Trophoblast cell (in vitro differentiated cells and primary cell): ENCODE results near the gene MT3.

Experiments
- DNase-seq, 2 donors: peaks; one replicate each; pipeline ENCODE4 v3.0.0-alpha.2; 2016
- H2AFZ ChIP-seq: 2 replicates; pipeline ENCODE4 v1.6.1; 2013; ENCODE audit warnings: low read length, moderate library complexity, mild to moderate bottlenecking; ENCODE audit not compliant: insufficient read depth, poor library complexity
- H2AK5ac ChIP-seq: 2 replicates; pipeline ENCODE4 v1.6.1; 2013; ENCODE audit warnings: mild to moderate bottlenecking, low read length
- H2BK120ac ChIP-seq: 2 replicates; pipeline ENCODE4 v1.6.1; 2013; ENCODE audit warnings: low read length, mild to moderate bottlenecking, moderate library complexity; ENCODE audit not compliant: insufficient read depth, poor library complexity
- H2BK12ac ChIP-seq: 2 replicates; pipeline ENCODE4 v1.6.1; 2013; ENCODE audit warnings: mild to moderate bottlenecking, low read length, moderate library complexity
- H2BK5ac ChIP-seq: 2 replicates; pipeline ENCODE4 v1.6.1; 2013; ENCODE audit warnings: low read length, low read depth, moderate library complexity, mild to moderate bottlenecking; ENCODE audit not compliant: poor library complexity
- H3K14ac ChIP-seq: 2 replicates; pipeline ENCODE4 v1.6.1; 2013; ENCODE audit warnings: mild to moderate bottlenecking, low read length
- H3K18ac ChIP-seq: 2 replicates; pipeline ENCODE4 v1.6.1; 2013; ENCODE audit warnings: mild to moderate bottlenecking, low read length
- H3K23ac ChIP-seq: 2 replicates; pipeline ENCODE4 v1.6.1; 2013; ENCODE audit warnings: low read length
- H3K27ac ChIP-seq: 2 replicates; pipeline ENCODE4 v1.5.1; 2013; ENCODE audit warnings: low read depth, mild to moderate bottlenecking, inconsistent platforms, low read length, moderate library complexity
- H3K27me3 ChIP-seq: 2 replicates; pipeline ENCODE4 v1.6.1; 2013; ENCODE audit warnings: inconsistent platforms, mild to moderate bottlenecking, low read length, moderate library complexity; ENCODE audit not compliant: insufficient read depth
- H3K36me3 ChIP-seq, 2 experiments: 1 replicate in 1 of 2; 2 replicates in 1 of 2; pipeline ENCODE4 v1.6.1; 2013; ENCODE audit warnings: low read length in 2 of 2, mild to moderate bottlenecking in 2 of 2, moderate library complexity in 1 of 2; ENCODE audit not compliant: insufficient read depth in 2 of 2, control insufficient read depth in 1 of 2
- H3K4ac ChIP-seq: 2 replicates; pipeline ENCODE4 v1.6.1; 2013; ENCODE audit warnings: low read depth, mild to moderate bottlenecking, low read length, moderate library complexity
- H3K4me1 ChIP-seq, 2 experiments: 1 replicate in 1 of 2; 2 replicates in 1 of 2; pipeline ENCODE4 v1.6.1; 2013; ENCODE audit warnings: low read length in 2 of 2, mild to moderate bottlenecking in 2 of 2, moderate library complexity in 1 of 2; ENCODE audit not compliant: insufficient read depth in 2 of 2, control insufficient read depth in 1 of 2
- H3K4me2 ChIP-seq: 2 replicates; pipeline ENCODE4 v1.6.1; 2013; ENCODE audit warnings: inconsistent platforms, mild to moderate bottlenecking, low read length, moderate library complexity
- H3K4me3 ChIP-seq: 2 replicates; pipeline ENCODE4 v1.5.1; 2013; ENCODE audit warnings: mild to moderate bottlenecking, low read depth, low read length, inconsistent platforms
- H3K79me1 ChIP-seq: one replicate; pipeline ENCODE4 v1.6.1; 2013; ENCODE audit warnings: low read length
- H3K79me2 ChIP-seq: 2 replicates; pipeline ENCODE4 v1.6.1; 2013; ENCODE audit warnings: low read length, mild to moderate bottlenecking; ENCODE audit not compliant: control insufficient read depth, insufficient read depth, poor library complexity
- H3K9ac ChIP-seq: 2 replicates; pipeline ENCODE4 v1.6.1; 2013; ENCODE audit warnings: mild to moderate bottlenecking, low read length
- H3K9me3 ChIP-seq: 2 replicates; pipeline ENCODE4 v1.6.1; 2013; ENCODE audit warnings: low read depth, mild to moderate bottlenecking, control low read depth, inconsistent platforms, low read length; ENCODE audit not compliant: insufficient read depth
- H4K12ac ChIP-seq: 2 replicates; pipeline ENCODE4 v1.6.1; 2013; ENCODE audit warnings: low read depth, mild to moderate bottlenecking, low read length, moderate library complexity
- H4K8ac ChIP-seq: 2 replicates; pipeline ENCODE4 v1.6.1; 2013; ENCODE audit warnings: low read depth, mild to moderate bottlenecking, low read length, moderate library complexity
- H4K91ac ChIP-seq: one replicate; pipeline ENCODE4 v1.6.1; 2013; ENCODE audit warnings: low read depth, mild to moderate bottlenecking, low read length, moderate library complexity
- WGBS: extraction: QIAGEN DNeasy Blood & Tissue Kit; methylation state at CpG from one replicate; pipeline ENCODE4 v1.1.7; 2013; ENCODE audit warnings: missing lambda C conversion rate; ENCODE audit not compliant: insufficient read length, insufficient coverage; ENCODE audit errors: extremely low coverage; 5-methylcytosine and 5-hydroxymethylcytosine counted together

The MT3 gene

DNA sequence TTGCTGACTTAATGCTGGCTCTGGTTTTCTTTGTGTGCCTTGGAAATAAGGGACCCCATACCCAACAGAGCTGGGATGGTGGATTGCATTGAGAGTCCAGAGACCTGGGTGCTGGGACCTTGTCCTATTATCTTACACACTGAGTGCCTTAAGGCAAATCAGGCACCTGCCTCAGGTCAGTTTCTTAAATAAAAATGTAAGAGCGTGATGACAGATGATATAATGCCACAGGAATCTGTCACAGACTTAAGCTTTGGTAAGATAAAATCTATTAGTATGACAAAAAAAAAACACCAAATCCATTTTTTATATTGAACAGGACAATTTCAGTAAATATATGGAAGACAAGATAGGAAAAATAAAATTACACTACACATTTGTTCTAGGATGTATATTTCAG lies 50.7 kb downstream of the MT3 start:
- Histone ChIP-seq H4K12ac (no peak overlapping the region), H3K4me3 (no peak overlapping the region), H2BK12ac (no peak overlapping the region), H3K79me2 (no peaks in the 10 kb centered on the region), H4K8ac (no peak overlapping the region), H2BK120ac (no peak overlapping the region), H2AFZ (no peak overlapping the region), H3K27me3 (peaks cover 87% of the 10 kb centered on the region), H3K18ac (no peak overlapping the region), H2BK5ac (no peak overlapping the region), H3K23ac (no peak overlapping the region), H3K4me1 (peaks cover 3 to 5% of the 10 kb centered on the region in 2 experiments), H3K27ac (no peak overlapping the region), H3K9me3 (peaks cover 9% of the 10 kb centered on the region), H3K4me2 (no peak overlapping the region), H3K79me1 (no peaks in the 10 kb centered on the region), H2AK5ac (no peak overlapping the region), H3K14ac (no peak overlapping the region), H4K91ac (no peak overlapping the region), H3K4ac (no peak overlapping the region), H3K36me3 (no peaks in the 10 kb centered on the region), H3K9ac (no peak overlapping the region)
- peak in 1 of 2 donors; percentile 53 for DNase-seq
- WGBS = no CpG with 5 or more reads among the region's 1 CpG
